Caco-2 (cell line): ENCODE data around the gene FCRL1. TPM values are rescaled to one million over a fixed set of nuclear protein-coding genes. Genes with fewer than 3 reads are reported as not detected.

ENCODE experiments used
- BruUV-seq: library from RNA; stranded (reverse); fragments of 400-500 nt; replicated peaks from 2 replicates; lab custom pipeline; 2021; lab: Mats Ljungman, UMichigan
- CTCF ChIA-PET: fragments of 300-600 bp; sonication (Branson Sonifier 250); formaldehyde crosslinking; loops from one replicate; lab custom pipeline; 2022; ENCODE audit warnings: antibody characterized with exemption; lab: Charles Lee
- POLR2A ChIA-PET: fragments of 300-600 bp; sonication (Branson Sonifier 250); formaldehyde crosslinking; loops from one replicate; lab custom pipeline; 2022; ENCODE audit warnings: antibody characterized with exemption; lab: Charles Lee
- DNase-seq, 2 experiments: peaks; one replicate each; pipeline versions ENCODE4 v3.0.0 to v3.0.0-alpha.2; 2020 to 2022
- H3K27me3 ChIP-seq: replicated peaks from 2 replicates; pipeline ENCODE4 v1.6.0; 2011; ENCODE audit warnings: low read length; ENCODE audit not compliant: control insufficient read depth, insufficient read depth
- H3K36me3 ChIP-seq: 2 replicates; pipeline ENCODE4 v1.5.1; 2011; ENCODE audit warnings: low read length; ENCODE audit not compliant: control insufficient read depth, insufficient read depth
- H3K4me1 ChIP-seq: fragments of 250-450 bp; sonication (Bioruptor Pico); 2 replicates; pipeline ENCODE4 v1.5.1; 2020; ENCODE audit warnings: mild to moderate bottlenecking
- H3K4me3 ChIP-seq: 2 replicates; pipeline ENCODE4 v1.5.1; 2011; ENCODE audit warnings: low read depth, mild to moderate bottlenecking, control low read depth, low read length
- H3K9me3 ChIP-seq: fragments of 250-450 bp; sonication (Bioruptor Pico); 2 replicates; pipeline ENCODE4 v1.5.1; 2020; ENCODE audit warnings: mild to moderate bottlenecking, moderate library complexity
- H3K27ac Mint-ChIP-seq: one replicate; pipeline ENCODE4 v1.8.0; 2022; ENCODE audit warnings: mixed read lengths; ENCODE audit not compliant: unreplicated experiment
- H3K27me3 Mint-ChIP-seq: one replicate; pipeline ENCODE4 v1.8.0; 2022; ENCODE audit warnings: mixed read lengths; ENCODE audit not compliant: insufficient read depth, unreplicated experiment
- H3K36me3 Mint-ChIP-seq: one replicate; pipeline ENCODE4 v1.8.0; 2022; ENCODE audit warnings: mild to moderate bottlenecking, mixed read lengths; ENCODE audit not compliant: insufficient read depth, unreplicated experiment
- H3K4me1 Mint-ChIP-seq: one replicate; pipeline ENCODE4 v1.8.0; 2022; ENCODE audit warnings: low read depth, mixed read lengths; ENCODE audit not compliant: unreplicated experiment
- H3K4me3 Mint-ChIP-seq: one replicate; pipeline ENCODE4 v1.8.0; 2022; ENCODE audit warnings: mild to moderate bottlenecking, moderate library complexity, mixed read lengths; ENCODE audit not compliant: unreplicated experiment
- H3K9me3 Mint-ChIP-seq: one replicate; pipeline ENCODE4 v1.8.0; 2022; ENCODE audit warnings: mixed read lengths; ENCODE audit not compliant: unreplicated experiment
- CTCF ChIP-seq, 2 experiments: fragments of 200-600 bp in 1 of 2; IDR thresholded peaks; 1 replicate in 1 of 2; 2 replicates in 1 of 2; pipeline versions ENCODE4 v1.5.1 to v1.8.0; 2011 to 2022; ENCODE audit warnings: antibody characterized with exemption in 1 of 2, control low read depth in 1 of 2, inconsistent platforms in 1 of 2, low read depth in 1 of 2, low read length in 1 of 2, mild to moderate bottlenecking in 1 of 2, moderate library complexity in 1 of 2; ENCODE audit not compliant: insufficient read depth in 1 of 2, severe bottlenecking in 1 of 2, unreplicated experiment in 1 of 2
- intact Hi-C: fragments of 100-400 bp; cut with micrococcal nuclease; formaldehyde crosslinking; loops from one replicate; pipeline ENCODE4 v1.10.0; 2022; ENCODE audit not compliant: unreplicated experiment
- total RNA-seq: library from RNA; stranded (reverse); gene quantifications from 2 replicates; pipeline ENCODE4 v1.2.3, GENCODE V29; 2022

Gene FCRL1
- total RNA-seq, 1 experiment from 2014 or later, result not detected

GRCh38 chr1:157831968-157832626 lies 12.2 kb upstream of the FCRL1 start:
- no peaks in the 10 kb centered on the region for H3K36me3 Mint-ChIP-seq

GRCh38 chr1:157830887-157831286 lies 11.0 kb upstream of the FCRL1 start:
- no peak for DNase-seq
- no TSS peak for BruUV-seq
- Mint-ChIP-seq H3K27me3 (peaks cover 9% of the 10 kb centered on the region), H3K4me1 (no peaks in the 10 kb centered on the region), H3K27ac (no peak overlapping the region), H3K9me3 (no peaks in the 10 kb centered on the region), H3K4me3 (no peak overlapping the region), H3K36me3 (no peaks in the 10 kb centered on the region)
- Histone ChIP-seq H3K4me1 (peaks cover 10% of the 10 kb centered on the region; the same call in 1 of the 2 replicates), H3K9me3 (no peaks in the 10 kb centered on the region), H3K4me3 (no peak overlapping the region), H3K27me3 (no peaks in the 10 kb centered on the region), H3K36me3 (no peaks in the 10 kb centered on the region)
- no peak for TF ChIP-seq CTCF (IDR thresholded peaks at IDR 0.05; ENCODE audit: insufficient read depth in 1 of 2, low read depth in 1 of 2, low read length in 1 of 2, severe bottlenecking in 1 of 2, unreplicated experiment in 1 of 2)
- CTCF ChIA-PET, result no interaction called here
- intact Hi-C loops, result no loop called here
- POLR2A ChIA-PET, result no interaction called here

More at GRCh38 chr1:157831968-157832626, 12.2 kb upstream of the FCRL1 start:
- BruUV-seq, result no TSS peak
- no peaks in the 10 kb centered on the region for H3K9me3 ChIP-seq
- peaks cover 10% of the 10 kb centered on the region; the same call in 1 of the 2 replicates for H3K4me1 ChIP-seq
- Mint-ChIP-seq H3K9me3 (no peaks in the 10 kb centered on the region), H3K27me3 (peaks cover 6% of the 10 kb centered on the region), H3K27ac (no peak overlapping the region), H3K4me3 (no peak overlapping the region), H3K4me1 (no peaks in the 10 kb centered on the region)
- H3K27me3 ChIP-seq, result no peaks in the 10 kb centered on the region
- ChIA-PET POLR2A (no interaction called here), CTCF (no interaction called here)
- DNase-seq, result peak in 1 of 2 experiments; percentile 3
- H3K4me3 ChIP-seq, result no peak overlapping the region
- H3K36me3 ChIP-seq, result no peaks in the 10 kb centered on the region
- TF ChIP-seq CTCF (IDR thresholded peaks at IDR 0.05; ENCODE audit: insufficient read depth in 1 of 2, low read depth in 1 of 2, low read length in 1 of 2, severe bottlenecking in 1 of 2, unreplicated experiment in 1 of 2), result no peak
- intact Hi-C loops, result no loop called here

GRCh38 chr1:157829711-157830110 lies 9.8 kb upstream of the FCRL1 start:
- BruUV-seq, result no TSS peak
- H3K4me1 Mint-ChIP-seq, result no peaks in the 10 kb centered on the region
- H3K27ac Mint-ChIP-seq, result no peak overlapping the region
- peaks cover 10% of the 10 kb centered on the region; the same call in 1 of the 2 replicates for H3K4me1 ChIP-seq
- no peak for DNase-seq
- H3K9me3 Mint-ChIP-seq, result no peaks in the 10 kb centered on the region
- peaks cover 14% of the 10 kb centered on the region for H3K27me3 Mint-ChIP-seq
- H3K4me3 Mint-ChIP-seq, result no peak overlapping the region
- CTCF ChIA-PET, result no interaction called here
- POLR2A ChIA-PET, result no interaction called here
- no peak overlapping the region for H3K4me3 ChIP-seq
- H3K27me3 ChIP-seq, result no peaks in the 10 kb centered on the region
- no peak for TF ChIP-seq CTCF (IDR thresholded peaks at IDR 0.05; ENCODE audit: insufficient read depth in 1 of 2, low read depth in 1 of 2, low read length in 1 of 2, severe bottlenecking in 1 of 2, unreplicated experiment in 1 of 2)
- no peaks in the 10 kb centered on the region for H3K36me3 Mint-ChIP-seq
- no peaks in the 10 kb centered on the region for H3K9me3 ChIP-seq
- H3K36me3 ChIP-seq, result no peaks in the 10 kb centered on the region
- intact Hi-C loops, result no loop called here
